IMR-90 (cell line): ENCODE data around the gene TP53BP2. TPM values are rescaled to one million over a fixed set of nuclear protein-coding genes. Genes with fewer than 3 reads are reported as not detected.

ENCODE experiments used
- ATAC-seq: fragments of 200-7000 bp; cut with Tn5 transposase; 2 replicates; pipeline ENCODE4 v1.9.1; 2020; ENCODE audit warnings: low read depth, mild to moderate bottlenecking, moderate library complexity
- BruUV-seq: library from RNA; stranded (reverse); fragments of 400-500 nt; replicated peaks from 2 replicates; lab custom pipeline; 2021; lab: Mats Ljungman, UMichigan
- CTCF ChIA-PET: fragments of 300-600 bp; formaldehyde crosslinking; extraction: SDS; loops from one replicate; lab custom pipeline; 2021; ENCODE audit warnings: antibody characterized with exemption; lab: Yijun Ruan, JAX
- POLR2A ChIA-PET: fragments of 300-600 bp; sonication (Branson Sonifier 250); formaldehyde crosslinking; loops from one replicate; lab custom pipeline; 2022; ENCODE audit warnings: antibody characterized with exemption; ENCODE audit not compliant: unreplicated experiment; lab: Charles Lee
- DNase-seq: peaks from one replicate; pipeline ENCODE4 v3.0.0; 2013
- H2AFZ ChIP-seq: replicated peaks from 2 replicates; pipeline ENCODE3; 2013; ENCODE audit warnings: low read length, mild to moderate bottlenecking; ENCODE audit not compliant: poor library complexity
- H2AK5ac ChIP-seq: 2 replicates; pipeline ENCODE4 v1.6.1; 2013; ENCODE audit warnings: low read depth, low read length, inconsistent platforms
- H2AK9ac ChIP-seq: replicated peaks from 2 replicates; pipeline ENCODE3; 2013; ENCODE audit warnings: mild to moderate bottlenecking, low read depth, low read length, moderate library complexity; ENCODE audit not compliant: poor library complexity
- H2BK120ac ChIP-seq: 2 replicates; pipeline ENCODE4 v1.6.1; 2013; ENCODE audit warnings: low read depth, low read length, inconsistent platforms
- H2BK15ac ChIP-seq: 3 replicates; pipeline ENCODE4 v1.6.1; 2013; ENCODE audit warnings: low read depth, low read length, inconsistent platforms
- H2BK20ac ChIP-seq: 2 replicates; pipeline ENCODE4 v1.6.1; 2013; ENCODE audit warnings: low read depth, mild to moderate bottlenecking, inconsistent platforms, low read length, moderate library complexity
- H2BK5ac ChIP-seq: 2 replicates; pipeline ENCODE4 v1.6.1; 2013; ENCODE audit warnings: mild to moderate bottlenecking, low read depth, low read length, inconsistent platforms; ENCODE audit not compliant: poor library complexity, severe bottlenecking
- H3K14ac ChIP-seq: replicated peaks from 2 replicates; pipeline ENCODE4 v1.6.1; 2013; ENCODE audit warnings: low read depth, low read length, inconsistent platforms
- H3K18ac ChIP-seq: 2 replicates; pipeline ENCODE4 v1.6.1; 2013; ENCODE audit warnings: low read depth, low read length, control low read depth
- H3K23ac ChIP-seq: 2 replicates; pipeline ENCODE4 v1.6.1; 2013; ENCODE audit warnings: low read depth, low read length, inconsistent platforms
- H3K27ac ChIP-seq: 2 replicates; pipeline ENCODE4 v1.5.1; 2013; ENCODE audit warnings: mild to moderate bottlenecking, control low read depth, low read length; ENCODE audit not compliant: insufficient read depth
- H3K27me3 ChIP-seq: 2 replicates; pipeline ENCODE4 v1.6.1; 2013; ENCODE audit warnings: low read length; ENCODE audit not compliant: control insufficient read depth, insufficient read depth
- H3K36me3 ChIP-seq: 2 replicates; pipeline ENCODE4 v1.6.1; 2013; ENCODE audit warnings: low read length, mixed read lengths; ENCODE audit not compliant: control insufficient read depth, insufficient read depth
- H3K4ac ChIP-seq: 2 replicates; pipeline ENCODE4 v1.6.1; 2013; ENCODE audit warnings: low read depth, low read length, inconsistent platforms
- H3K4me1 ChIP-seq: 2 replicates; pipeline ENCODE4 v1.6.1; 2013; ENCODE audit warnings: low read length, mixed read lengths; ENCODE audit not compliant: control insufficient read depth, insufficient read depth
- H3K4me2 ChIP-seq: 2 replicates; pipeline ENCODE4 v1.6.1; 2013; ENCODE audit warnings: low read depth, mild to moderate bottlenecking, control low read depth, low read length, moderate library complexity
- H3K4me3 ChIP-seq: 2 replicates; pipeline ENCODE4 v1.5.1; 2013; ENCODE audit warnings: low read depth, mild to moderate bottlenecking, control low read depth, low read length, moderate library complexity; ENCODE audit not compliant: insufficient read depth
- H3K56ac ChIP-seq: 2 replicates; pipeline ENCODE4 v1.6.1; 2013; ENCODE audit warnings: low read length, inconsistent platforms; ENCODE audit not compliant: insufficient read depth; ENCODE audit errors: extremely low read depth
- H3K79me1 ChIP-seq, 2 experiments: 2 replicates each; pipeline ENCODE4 v1.6.1; 2013; ENCODE audit warnings: low read length in 2 of 2, inconsistent platforms in 1 of 2, low read depth in 1 of 2
- H3K9ac ChIP-seq: 2 replicates; pipeline ENCODE4 v1.6.1; 2013; ENCODE audit warnings: low read depth, low read length, control low read depth
- H3K9me1 ChIP-seq: 2 replicates; pipeline ENCODE4 v1.6.1; 2013; ENCODE audit warnings: low read length, inconsistent platforms; ENCODE audit not compliant: insufficient read depth
- H3K9me3 ChIP-seq: 2 replicates; pipeline ENCODE4 v1.6.1; 2013; ENCODE audit warnings: low read length; ENCODE audit not compliant: control insufficient read depth, insufficient read depth
- H4K20me1 ChIP-seq: 2 replicates; pipeline ENCODE4 v1.6.1; 2013; ENCODE audit warnings: low read length, inconsistent platforms; ENCODE audit not compliant: insufficient read depth
- H4K5ac ChIP-seq: 2 replicates; pipeline ENCODE4 v1.6.1; 2013; ENCODE audit warnings: mild to moderate bottlenecking, low read depth, low read length, control low read depth
- H4K8ac ChIP-seq, 2 experiments: 2 replicates each; pipeline ENCODE4 v1.6.1; 2013; ENCODE audit warnings: low read depth in 2 of 2, low read length in 2 of 2, control low read depth in 1 of 2, inconsistent platforms in 1 of 2
- H4K91ac ChIP-seq: 2 replicates; pipeline ENCODE4 v1.6.1; 2013; ENCODE audit warnings: low read depth, low read length, inconsistent platforms; ENCODE audit not compliant: insufficient read depth
- BHLHE40 ChIP-seq: fragments of 150-350 bp; IDR thresholded peaks from 2 replicates; pipeline ENCODE4 v1.6.1; 2016; ENCODE audit warnings: mild to moderate bottlenecking, low read depth, low read length
- CEBPB ChIP-seq: IDR thresholded peaks from 2 replicates; pipeline ENCODE4 v1.6.1; 2012; ENCODE audit warnings: low read depth, low read length, improper control_type of control experiment
- FOS ChIP-seq: fragments of 150-350 bp; IDR thresholded peaks from 2 replicates; pipeline ENCODE4 v1.6.1; 2016; ENCODE audit warnings: low read depth, low read length
- SMC3 ChIP-seq: fragments of 150-350 bp; IDR thresholded peaks from 2 replicates; pipeline ENCODE4 v1.6.1; 2016; ENCODE audit warnings: low read depth, mild to moderate bottlenecking, antibody characterized with exemption, low read length, moderate library complexity
- WGBS, 2 experiments: methylation state at CpG; one replicate each; pipeline versions ENCODE4 v1.1.5 to v1.1.7; 2013; ENCODE audit warnings: missing lambda C conversion rate in 2 of 2; ENCODE audit not compliant: insufficient read length in 1 of 2; ENCODE audit errors: extremely low coverage in 2 of 2; 5-methylcytosine and 5-hydroxymethylcytosine counted together
- dilution Hi-C: fragments of 300-500 bp; cut with HindIII; formaldehyde crosslinking; loops from one replicate; pipeline ENCODE4 v1.14.3; 2018; ENCODE audit warnings: low sequenced_read_pairs; ENCODE audit not compliant: unreplicated experiment
- in situ Hi-C: fragments of 300-500 bp; cut with MboI; formaldehyde crosslinking; loops from 3 replicates; pipeline ENCODE4 v1.14.3; 2019; ENCODE audit warnings: low sequenced_read_pairs, inconsistent platforms, mixed read lengths
- intact Hi-C: fragments of 100-400 bp; cut with micrococcal nuclease; formaldehyde crosslinking; loops from 2 replicates; pipeline ENCODE4 v1.10.0; 2022
- polyA plus RNA-seq, 3 experiments: library from polyadenylated mRNA; depleted of rRNA; stranded (reverse); fragments of >200 nt; gene quantifications; 2 replicates each; pipeline ENCODE4 v1.2.3, GENCODE V29; 2012; ENCODE audit warnings: low replicate concordance in 1 of 3
- total RNA-seq: library from RNA; depleted of rRNA; stranded (reverse); fragments of >200 nt; gene quantifications from 2 replicates; pipeline ENCODE4 v1.2.3, GENCODE V29; 2012
- TF ChIP-seq, protein P1 (sequence below): fragments of 150-350 bp; IDR thresholded peaks from 2 replicates; pipeline ENCODE4 v1.6.1; 2017; ENCODE audit warnings: mild to moderate bottlenecking, antibody characterized with exemption, low read length, low read depth

TP53BP2 gene
- total and polyA plus RNA-seq, 2 of the 4 experiments (the other 2 are of a cell fraction), result 19.9 to 35.0 TPM

DNA sequence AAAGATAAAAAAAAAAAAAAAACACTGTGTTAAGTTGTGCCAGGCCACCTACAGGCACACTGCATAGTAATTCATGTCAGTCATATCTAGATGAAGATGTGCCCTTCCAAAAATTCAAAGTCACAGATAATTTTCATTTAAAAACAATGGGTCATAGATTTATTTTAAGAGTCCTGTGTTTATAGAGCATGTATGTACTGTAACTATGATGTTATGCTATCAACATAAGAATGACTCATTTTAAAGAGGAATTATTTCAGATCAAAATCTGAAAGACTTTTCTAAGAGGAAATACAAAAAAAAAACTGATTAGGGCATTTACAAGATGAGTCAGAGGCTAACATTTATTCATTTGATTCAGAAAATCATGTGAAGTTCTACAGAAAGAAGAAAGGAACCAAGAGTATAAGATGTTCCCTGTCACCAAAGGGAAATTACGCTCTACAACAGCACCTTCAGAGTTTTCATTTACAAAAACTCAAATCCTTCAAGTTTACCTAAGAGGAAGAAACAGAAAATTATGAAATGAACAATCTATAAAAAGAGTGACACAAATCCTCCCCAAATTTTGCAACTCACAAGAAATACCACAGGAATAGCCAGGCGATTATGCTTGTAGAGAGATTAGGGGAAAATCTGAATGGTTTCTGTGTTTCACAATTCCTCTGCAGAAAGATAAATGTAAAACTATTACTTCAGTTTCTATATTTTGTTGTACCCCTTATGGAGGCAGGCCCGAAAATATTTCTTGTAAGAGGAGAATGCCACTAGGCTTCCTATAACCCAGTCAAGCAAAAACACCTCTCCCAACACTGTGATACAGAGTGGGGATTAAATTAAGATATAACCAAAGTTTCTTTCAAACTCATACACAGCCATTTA, 13.8 kb downstream of the TP53BP2 start:
- H2AK5ac ChIP-seq, result peak overlapping the region; percentile 95; the same call in 1 of the 2 replicates
- H2BK120ac ChIP-seq, result peak overlapping the region; percentile 33; the same call in 1 of the 2 replicates
- H3K56ac ChIP-seq, result peak overlapping the region; percentile 58; the same call in 1 of the 2 replicates
- peak overlapping the region; percentile 89; the same call in 1 of the 2 replicates for H3K23ac ChIP-seq
- peak overlapping the region; percentile 76 for H2BK5ac ChIP-seq
- no peaks in the 10 kb centered on the region for H3K27me3 ChIP-seq
- H2AK9ac ChIP-seq, result no peak overlapping the region
- POLR2A ChIA-PET, result interaction anchor here (0.9 kb wide), 1 partner anchor 10 kb away, joined by 3 read pairs; no protein-coding TSS in a partner anchor
- H3K9ac ChIP-seq, result no peak overlapping the region
- WGBS, 2 experiments, result no CpG with 5 or more reads among the region's 3 CpGs
- ATAC-seq, result peak; percentile 27
- H4K5ac ChIP-seq, result no peak overlapping the region; the same call in 1 of the 2 replicates
- H3K4me2 ChIP-seq, result peak overlapping the region; percentile 52
- peaks cover 54% of the 10 kb centered on the region for H4K20me1 ChIP-seq
- peak; percentile 88 for DNase-seq
- intact Hi-C loops, result no loop called here
- peaks cover 23% of the 10 kb centered on the region for H3K9me1 ChIP-seq
- H2AFZ ChIP-seq, result no peak overlapping the region
- H2BK15ac ChIP-seq, result peak overlapping the region; percentile 34; the same call in 1 of the 3 replicates
- H3K18ac ChIP-seq, result peak overlapping the region; percentile 3; the same call in 1 of the 2 replicates
- peaks cover 16 to 53% of the 10 kb centered on the region in 2 experiments for H3K79me1 ChIP-seq
- in situ Hi-C loops, result no loop called here
- peak overlapping the region; percentile 63 for H3K14ac ChIP-seq
- TF ChIP-seq CEBPB, result peak; percentile 84
- TF ChIP-seq FOS, result peak; percentile 87
- TF ChIP-seq, protein P1, sequence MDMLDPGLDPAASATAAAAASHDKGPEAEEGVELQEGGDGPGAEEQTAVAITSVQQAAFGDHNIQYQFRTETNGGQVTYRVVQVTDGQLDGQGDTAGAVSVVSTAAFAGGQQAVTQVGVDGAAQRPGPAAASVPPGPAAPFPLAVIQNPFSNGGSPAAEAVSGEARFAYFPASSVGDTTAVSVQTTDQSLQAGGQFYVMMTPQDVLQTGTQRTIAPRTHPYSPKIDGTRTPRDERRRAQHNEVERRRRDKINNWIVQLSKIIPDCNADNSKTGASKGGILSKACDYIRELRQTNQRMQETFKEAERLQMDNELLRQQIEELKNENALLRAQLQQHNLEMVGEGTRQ, result no peak
- TF ChIP-seq BHLHE40, result peak; percentile 44; the same call in 1 of the 2 replicates
- no peak for TF ChIP-seq SMC3
- H3K9me3 ChIP-seq, result no peaks in the 10 kb centered on the region
- dilution Hi-C loops, result no loop called here
- no peaks in the 10 kb centered on the region for H3K36me3 ChIP-seq
- peak overlapping the region; percentile 61 for H3K4ac ChIP-seq
- H3K4me3 ChIP-seq, result no peak overlapping the region
- CTCF ChIA-PET, result interaction anchor here (1.0 kb wide), 1 partner anchor 9 kb away, joined by 3 read pairs; no protein-coding TSS in a partner anchor
- H4K91ac ChIP-seq, result peak overlapping the region; percentile 60; the same call in 1 of the 2 replicates
- peak overlapping the region; percentile 80 for H3K27ac ChIP-seq
- H3K4me1 ChIP-seq, result peaks cover 24% of the 10 kb centered on the region
- peak overlapping the region; percentile 32; the same call in 1 of the 2 replicates for H2BK20ac ChIP-seq
- no TSS peak for BruUV-seq
- peak overlapping the region; percentile 13 to 20; a peak in 2 of 4 replicates for H4K8ac ChIP-seq
